ENCODE results near the gene KRT13. TPM values are rescaled to one million over a fixed set of nuclear protein-coding genes. Genes with fewer than 3 reads are reported as not detected.

KRT13 gene
- total RNA-seq, result under 1 TPM in 1 of 4 donors, not detected in 3; 0.55 TPM
- 10 to 100 TPM in 1 of 3 donors, 1 to 10 TPM in 1, under 1 TPM in 1; 0.46 to 54.1 (median 8.0) TPM for polyA plus RNA-seq

GRCh38 chr17:41505007-41505808 is at the start of gene KRT13:
Gene KRT13, minus strand, starts transcription at chr17:41505612. Its CDS starts 62 bp downstream, at chr17:41505550.
- H3K4me1 ChIP-seq, result peaks cover 0 to 16% (median 6%) of the 10 kb centered on the region in 4 donors
- intact Hi-C loops (cut with DNase I), result no loop called here

GRCh38 chr17:41553987-41554680 is 48.7 kb upstream of the KRT13 start:
- Histone ChIP-seq H3K27ac (no peak overlapping the region), H3K4me3 (no peak overlapping the region), H3K9me3 (no peaks in the 10 kb centered on the region), H3K36me3 (no peaks in the 10 kb centered on the region), H3K4me1 (peaks cover 0 to 9% (median 5%) of the 10 kb centered on the region in 4 donors), H3K27me3 (peaks cover 0 to 7% (median 0%) of the 10 kb centered on the region in 3 donors)
- intact Hi-C loops (cut with DNase I), result no loop called here
- DNase-seq, result no peak
- 77 to 79% methylated on average over 8 of the region's 8 CpGs for WGBS, 2 donors
- TF ChIP-seq CTCF (IDR thresholded peaks at IDR 0.05) (no peak), POLR2AphosphoS5 (IDR thresholded peaks at IDR 0.05) (no peak), POLR2A (IDR thresholded peaks at IDR 0.05) (no peak), EP300 (IDR thresholded peaks at IDR 0.05) (no peak)

More at GRCh38 chr17:41505007-41505808, at the start of gene KRT13:
- no peak within 1 kb of the TSS for H3K27ac ChIP-seq
- no peak within 1 kb of the TSS for H3K4me3 ChIP-seq
- no peak for TF ChIP-seq EP300 (IDR thresholded peaks at IDR 0.05)
- TF ChIP-seq CTCF (IDR thresholded peaks at IDR 0.05), result no peak
- TF ChIP-seq POLR2A (IDR thresholded peaks at IDR 0.05), result no peak
- no peaks in the 10 kb centered on the region for H3K9me3 ChIP-seq
- no peaks in the 10 kb centered on the region for H3K36me3 ChIP-seq
- DNase-seq, result no peak
- 86 to 89% methylated on average over 17 of the region's 17 CpGs for WGBS, 2 donors
- H3K27me3 ChIP-seq, result no peaks in the 10 kb centered on the region

- 91 to 93% methylated on average over 4 of the region's 4 CpGs for WGBS, 2 donors
- DNase-seq, result no peak
- H3K4me1 ChIP-seq, result peaks cover 0 to 18% (median 14%) of the 10 kb centered on the region in 4 donors
- TF ChIP-seq CTCF (IDR thresholded peaks at IDR 0.05), result no peak
- TF ChIP-seq POLR2A (IDR thresholded peaks at IDR 0.05), result no peak
- TF ChIP-seq POLR2AphosphoS5 (IDR thresholded peaks at IDR 0.05), result no peak
- TF ChIP-seq EP300 (IDR thresholded peaks at IDR 0.05), result no peak
- H3K4me3 ChIP-seq, result no peak overlapping the region
- no peak overlapping the region for H3K27ac ChIP-seq
- no peaks in the 10 kb centered on the region for H3K27me3 ChIP-seq
- no peaks in the 10 kb centered on the region for H3K9me3 ChIP-seq
- H3K36me3 ChIP-seq, result no peaks in the 10 kb centered on the region
- intact Hi-C loops (cut with DNase I), result no loop called here
These were observed 47.8 kb upstream of the KRT13 start for GRCh38 chr17:41553176-41553575.

- no peak overlapping the region for H3K4me3 ChIP-seq
- H3K27ac ChIP-seq, result no peak overlapping the region
- TF ChIP-seq CTCF (IDR thresholded peaks at IDR 0.05), result no peak
- no peaks in the 10 kb centered on the region for H3K27me3 ChIP-seq
- no peaks in the 10 kb centered on the region for H3K9me3 ChIP-seq
- no peak for DNase-seq
- intact Hi-C loops (cut with DNase I), result no loop called here
- no peaks in the 10 kb centered on the region for H3K36me3 ChIP-seq
- WGBS, 2 donors, result 88 to 91% methylated on average over 5 of the region's 5 CpGs
- peaks cover 0 to 25% (median 20%) of the 10 kb centered on the region in 4 donors for H3K4me1 ChIP-seq
These were observed 47.0 kb upstream of the KRT13 start for GRCh38 chr17:41552455-41552854.

All from sigmoid colon (tissue), 7 donors.